Measurements from ENCODE around the gene ZNF546. TPM values are rescaled to one million over a fixed set of nuclear protein-coding genes. Genes with fewer than 3 reads are reported as not detected.
"Not testable (repeated sequence)": the region's sequence is repeated elsewhere in the genome, so short reads cannot be mapped to it uniquely, and the experiment has no call there.

The ZNF546 gene
- total RNA-seq, 1 experiment from 2014 or later = 4.8 TPM

DNA sequence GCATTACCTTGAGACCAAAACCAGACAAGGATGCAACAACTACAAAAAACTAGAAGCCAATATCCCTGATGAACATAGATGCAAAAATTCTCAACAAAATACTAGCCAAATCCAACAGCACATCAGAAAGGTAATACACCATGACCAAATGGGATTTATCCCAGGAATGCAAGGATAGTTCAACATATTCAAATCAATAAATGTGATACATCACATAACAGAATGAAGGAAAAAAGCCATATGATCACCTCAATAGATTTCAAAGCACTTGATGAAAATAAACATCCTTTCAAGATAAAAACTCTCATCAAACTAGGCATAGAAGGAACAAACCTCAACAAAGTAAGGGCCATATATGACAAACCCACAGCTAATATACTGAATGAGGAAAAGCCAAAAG lies 10.2 kb upstream of the ZNF546 start:
- DNase-seq (ENCODE audit: low read depth) = no peak

DNA sequence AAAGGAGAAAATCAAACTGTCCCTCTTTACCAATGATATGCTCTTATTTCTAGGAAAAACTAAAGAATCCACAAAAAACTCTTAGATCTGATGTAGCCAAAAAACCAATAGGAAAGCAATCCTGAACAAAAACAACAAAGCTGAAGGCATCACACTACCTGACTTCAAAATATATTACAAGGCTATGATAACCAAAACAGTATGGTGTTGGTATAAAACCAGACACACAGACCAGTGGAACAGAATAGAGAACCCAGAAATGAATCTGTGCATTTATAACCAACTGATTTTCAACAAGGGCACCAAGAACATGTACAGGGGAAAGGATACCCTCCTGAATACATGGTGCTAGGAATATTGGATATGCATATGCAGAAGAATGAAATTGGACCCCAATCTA lies 9.7 kb upstream of the ZNF546 start:
- no peak for DNase-seq (ENCODE audit: low read depth)

DNA sequence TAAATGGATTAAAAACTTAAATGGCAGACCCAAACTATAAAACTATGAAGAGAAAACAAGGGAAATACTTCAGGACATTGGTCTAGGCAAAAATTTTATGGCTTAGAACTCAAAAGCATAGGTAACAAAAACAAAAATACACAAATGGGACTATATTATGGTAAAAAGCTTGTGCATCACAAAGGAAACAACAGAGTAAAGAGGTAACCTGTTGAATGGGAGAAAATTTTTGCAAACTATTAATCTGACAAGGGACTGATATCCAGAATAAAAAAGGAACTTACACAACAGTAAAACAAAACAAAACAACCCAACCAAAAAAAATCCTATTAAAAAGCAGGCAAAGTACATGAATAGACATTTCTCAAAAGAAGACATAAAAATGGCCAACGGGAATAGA lies 9.3 kb upstream of the ZNF546 start:
- no peak for DNase-seq (ENCODE audit: low read depth)

DNA sequence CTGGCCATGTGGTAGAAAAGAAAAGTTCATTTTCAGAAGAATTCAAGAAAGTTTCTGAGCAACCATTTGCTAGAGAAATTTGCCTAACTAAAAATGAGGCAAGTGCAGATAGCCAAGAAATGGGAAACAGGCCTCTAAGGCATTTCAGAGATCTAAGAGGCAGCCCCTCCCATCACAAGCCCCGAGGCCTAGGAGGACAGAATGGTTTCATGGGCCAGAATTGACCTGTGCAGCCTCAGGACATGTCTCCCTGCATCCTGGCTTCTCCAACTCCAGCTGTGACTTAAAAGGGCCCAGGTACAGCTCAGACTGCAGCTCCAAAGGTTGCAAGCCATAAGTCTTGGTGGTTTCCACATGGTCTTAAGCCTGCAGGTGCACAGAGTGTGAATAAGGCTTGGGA lies 3.3 kb upstream of the ZNF546 start:
- no peak for DNase-seq (ENCODE audit: low read depth)

DNA sequence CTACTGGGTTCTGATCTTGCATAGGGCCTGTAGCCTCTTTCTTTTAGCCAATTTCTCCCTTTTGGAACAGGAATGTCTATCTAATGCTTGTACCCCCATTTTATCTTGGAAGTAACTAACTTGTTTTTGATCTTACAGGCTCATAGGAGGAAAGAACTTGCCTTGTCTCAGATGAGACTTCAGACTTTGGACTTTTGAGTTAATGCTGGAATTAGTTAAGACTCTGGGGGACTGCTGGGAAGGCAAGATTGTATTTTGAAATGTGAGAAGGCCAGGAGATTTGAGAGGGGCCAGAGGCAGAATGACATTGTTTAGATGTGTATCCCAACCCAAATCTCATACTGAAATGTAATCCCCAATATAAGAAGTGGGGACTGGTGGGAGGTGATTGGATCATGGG lies 2.5 kb upstream of the ZNF546 start:
- no peak for DNase-seq (ENCODE audit: low read depth)

DNA sequence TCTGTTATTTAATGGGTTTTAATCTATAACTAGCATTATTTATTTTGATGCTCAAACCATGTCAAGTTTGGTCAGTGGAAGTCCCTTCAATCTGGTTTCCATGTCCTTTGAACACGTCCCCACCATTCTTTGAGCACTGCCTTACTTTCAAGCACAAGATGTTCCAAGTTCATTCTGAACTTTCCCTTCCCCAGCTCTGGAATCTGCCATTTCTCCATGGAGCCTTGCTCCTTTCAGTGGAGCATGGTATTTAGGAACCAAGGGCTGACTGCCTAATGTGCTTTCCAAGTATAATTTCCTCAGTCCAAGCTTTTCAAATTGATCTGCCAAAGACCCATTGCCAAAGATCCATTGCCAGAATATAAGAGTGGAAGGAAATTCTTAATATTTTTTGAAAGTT lies 1.1 kb upstream of the ZNF546 start:
- no peak for DNase-seq (ENCODE audit: low read depth)

DNA sequence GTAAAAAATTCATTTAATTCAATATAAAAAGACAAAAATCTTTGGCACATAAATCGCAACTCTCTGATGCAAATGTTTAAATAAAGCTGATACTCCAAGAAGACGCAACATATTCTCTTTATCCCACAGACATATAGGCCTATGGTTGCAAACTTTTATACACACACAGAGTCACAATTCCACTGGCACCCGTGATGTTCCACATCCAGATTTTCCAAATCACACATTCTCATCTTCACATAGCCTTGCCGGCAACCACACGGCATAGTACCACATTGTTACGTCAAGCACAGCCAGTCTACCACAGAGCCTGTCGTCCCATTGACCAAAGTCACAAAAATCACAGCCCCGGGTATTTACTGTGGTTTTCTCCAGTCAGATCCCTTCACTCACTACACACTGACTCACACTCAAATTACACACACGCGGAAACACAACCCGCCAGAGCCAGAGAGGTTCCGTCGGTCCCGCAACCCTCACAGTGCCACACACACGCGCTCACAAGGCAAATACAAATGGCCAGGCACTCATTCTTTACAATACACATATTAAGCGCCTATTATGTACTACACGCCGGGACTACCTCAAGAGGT lies 546 bp upstream of the ZNF546 start:
- DNase-seq (ENCODE audit: low read depth) = peak; percentile 65

DNA sequence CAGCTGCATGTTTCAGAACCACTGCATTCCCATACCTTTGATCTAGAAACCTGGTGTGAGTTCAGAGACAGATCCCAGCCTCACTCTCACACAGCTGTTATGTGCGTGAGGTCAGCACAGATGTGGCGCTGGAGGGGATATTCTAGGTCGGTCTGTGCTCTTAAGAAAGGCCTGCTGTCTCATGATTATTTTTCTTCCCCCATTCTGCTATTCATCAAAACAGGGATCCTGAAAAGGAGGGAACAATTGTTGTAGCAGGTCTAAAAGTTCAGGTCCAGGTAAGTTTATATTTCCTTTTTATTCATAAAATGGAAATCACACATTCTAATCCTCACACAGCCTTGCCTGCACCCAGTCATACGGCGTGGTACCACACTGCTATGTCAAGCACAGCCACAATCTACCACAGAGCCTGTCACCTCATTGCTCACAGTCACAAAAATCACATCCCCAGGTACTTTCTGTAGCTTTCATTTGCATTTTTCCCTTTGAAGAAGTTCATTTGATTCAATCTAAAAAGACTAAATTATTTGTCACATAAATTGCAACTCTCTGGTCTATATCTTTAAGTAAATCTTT lies 867 bp downstream of the ZNF546 start:
- DNase-seq (ENCODE audit: low read depth) = no peak

DNA sequence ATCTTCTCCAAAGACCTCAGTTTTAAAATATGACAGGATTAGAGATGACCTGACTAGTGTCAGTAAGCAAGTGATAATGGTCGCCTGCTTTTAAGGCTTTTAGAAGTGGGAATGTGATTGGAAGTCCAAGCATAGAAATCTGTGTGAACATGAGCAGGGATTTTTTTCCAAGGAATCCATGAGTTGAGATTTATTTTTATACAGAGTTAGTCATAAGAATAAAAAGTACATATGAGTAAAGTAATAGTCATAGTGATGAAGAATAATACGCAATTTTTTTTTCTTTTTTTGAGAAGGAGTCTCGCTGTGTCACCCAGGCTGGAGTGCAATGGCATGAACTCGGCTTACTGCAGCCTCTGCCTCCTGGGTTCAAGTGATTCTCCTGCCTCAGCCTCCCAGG lies 1.6 kb downstream of the ZNF546 start:
- no peak for DNase-seq (ENCODE audit: low read depth)

DNA sequence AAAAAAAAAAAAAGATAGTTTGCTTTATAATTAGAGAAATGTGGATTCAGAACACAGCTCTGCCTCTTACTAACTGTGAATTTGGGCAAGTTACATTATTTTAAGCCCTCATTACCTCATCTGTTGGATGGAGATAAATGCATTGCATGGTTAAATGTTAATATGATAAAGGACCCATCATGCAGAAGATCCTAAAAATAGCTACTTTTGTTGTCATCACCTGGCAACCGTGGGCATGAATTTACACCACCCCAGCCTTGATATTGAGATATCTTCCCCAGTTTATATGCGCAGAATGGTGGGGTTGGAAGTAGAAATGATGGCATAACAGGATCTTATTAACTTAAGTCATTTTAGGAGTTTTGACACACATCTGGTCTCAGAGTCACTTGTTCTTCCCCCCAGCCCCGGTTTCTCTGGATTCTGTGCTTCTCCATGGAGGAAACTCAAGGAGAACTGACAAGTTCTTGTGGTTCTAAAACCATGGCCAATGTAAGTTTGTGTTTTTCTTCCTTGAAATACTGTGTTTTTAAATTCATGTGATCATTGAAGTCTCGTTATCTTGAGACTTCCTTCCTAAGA lies 8.9 kb downstream of the ZNF546 start:
- DNase-seq (ENCODE audit: low read depth) = no peak

DNA sequence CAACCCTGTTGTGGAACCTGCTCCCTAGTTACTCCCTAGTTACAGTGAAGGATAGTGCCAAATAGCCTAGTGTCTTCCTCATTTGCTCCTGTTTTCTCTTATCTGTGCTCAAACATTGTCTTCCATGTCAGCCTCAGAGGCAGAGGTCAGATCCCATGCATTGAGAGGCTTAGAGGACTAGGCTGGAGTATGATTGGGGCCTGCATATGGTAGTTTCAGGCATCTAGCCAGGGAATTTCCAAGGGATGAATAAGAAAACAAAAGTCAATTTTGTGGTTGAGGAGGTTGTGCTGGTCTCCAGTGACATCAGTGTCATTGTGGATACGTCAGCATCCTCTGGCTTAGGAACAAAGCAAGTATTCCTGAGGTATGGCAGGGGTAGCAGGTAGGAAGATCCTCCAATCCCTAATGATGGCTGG lies 9.4 kb downstream of the ZNF546 start:
- DNase-seq (ENCODE audit: low read depth) = peak; percentile 90

DNA sequence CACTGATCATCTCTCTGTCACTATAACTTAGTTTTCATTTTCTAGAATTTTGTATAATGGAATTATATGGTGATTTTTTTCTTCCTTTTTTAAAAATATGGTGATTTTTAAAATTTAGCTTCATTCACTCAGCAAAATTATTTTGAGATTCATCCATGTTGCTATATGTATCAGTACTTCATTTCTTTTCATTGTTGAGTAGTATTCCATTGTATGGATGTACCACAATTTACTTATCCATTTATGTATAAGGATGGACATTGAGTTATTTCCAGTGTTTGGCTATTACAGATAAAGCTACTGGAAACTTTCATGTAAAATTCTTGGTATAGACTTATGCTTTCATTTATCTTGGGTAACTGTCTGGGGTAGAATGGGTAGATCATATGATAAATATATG lies 12.8 kb downstream of the ZNF546 start:
- no peak for DNase-seq (ENCODE audit: low read depth)

DNA sequence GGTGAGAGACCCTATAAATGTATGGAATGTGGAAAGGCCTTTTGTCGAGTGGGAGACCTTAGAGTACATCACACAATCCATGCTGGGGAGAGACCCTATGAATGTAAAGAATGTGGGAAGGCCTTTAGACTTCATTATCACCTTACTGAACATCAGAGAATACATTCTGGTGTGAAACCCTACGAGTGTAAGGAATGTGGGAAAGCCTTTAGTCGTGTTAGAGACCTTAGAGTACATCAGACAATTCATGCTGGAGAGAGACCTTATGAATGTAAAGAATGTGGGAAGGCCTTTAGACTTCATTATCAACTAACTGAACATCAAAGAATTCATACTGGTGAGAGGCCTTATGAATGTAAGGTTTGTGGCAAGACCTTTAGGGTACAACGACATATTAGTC lies 17.1 kb downstream of the ZNF546 start:
- no peak for DNase-seq (ENCODE audit: low read depth)

DNA sequence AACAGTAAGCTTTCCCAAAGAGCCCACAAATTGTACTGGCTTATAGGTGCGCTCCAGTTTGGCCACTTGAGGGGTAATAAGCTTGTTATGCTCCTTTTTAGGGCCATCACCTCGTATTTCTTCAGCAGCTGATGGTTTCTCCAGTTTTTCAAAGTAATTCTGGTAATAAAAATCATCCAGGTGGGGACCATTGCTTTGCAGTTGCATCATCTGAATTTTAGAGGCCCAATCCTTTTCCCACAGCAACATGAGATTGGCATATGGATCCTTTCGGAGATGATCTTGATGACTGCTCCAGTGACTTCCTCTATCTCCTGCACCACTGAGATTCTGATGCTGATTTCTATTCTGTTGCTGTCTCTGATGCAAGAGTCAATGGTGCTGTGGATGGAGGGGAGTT lies 27.1 kb downstream of the ZNF546 start:
- DNase-seq (ENCODE audit: low read depth) = no peak

DNA sequence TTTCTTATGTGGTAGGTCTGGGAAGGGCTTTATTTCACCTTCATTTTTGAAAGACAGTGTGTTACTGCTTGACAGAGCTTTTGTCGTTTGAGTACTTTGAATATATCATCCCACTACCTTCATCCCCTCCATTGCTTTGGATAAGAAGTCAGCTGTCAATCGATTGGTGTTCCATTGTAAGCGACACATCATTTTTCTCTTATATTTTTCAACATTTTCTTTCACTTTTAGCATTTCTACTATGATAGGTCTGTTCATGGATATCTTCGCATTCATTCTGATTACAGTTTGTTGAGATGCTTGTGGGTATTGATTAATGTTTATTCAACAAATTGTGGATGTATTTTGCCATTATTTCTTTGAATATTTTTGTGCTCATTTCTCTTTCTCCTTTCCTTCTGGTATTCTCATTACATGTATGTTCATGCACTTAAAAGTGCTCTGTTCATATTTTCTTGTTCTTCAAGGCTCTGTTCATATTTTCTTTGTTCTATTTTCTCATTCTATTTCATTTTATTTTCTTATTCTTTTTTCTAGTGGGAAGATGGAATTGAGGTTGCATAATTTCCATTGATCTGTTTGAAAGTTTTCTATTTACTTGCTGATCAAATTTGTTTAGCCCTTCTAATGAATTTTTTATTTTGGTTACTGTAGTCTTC lies 29.2 kb downstream of the ZNF546 start:
- no peak for DNase-seq (ENCODE audit: low read depth)

DNA sequence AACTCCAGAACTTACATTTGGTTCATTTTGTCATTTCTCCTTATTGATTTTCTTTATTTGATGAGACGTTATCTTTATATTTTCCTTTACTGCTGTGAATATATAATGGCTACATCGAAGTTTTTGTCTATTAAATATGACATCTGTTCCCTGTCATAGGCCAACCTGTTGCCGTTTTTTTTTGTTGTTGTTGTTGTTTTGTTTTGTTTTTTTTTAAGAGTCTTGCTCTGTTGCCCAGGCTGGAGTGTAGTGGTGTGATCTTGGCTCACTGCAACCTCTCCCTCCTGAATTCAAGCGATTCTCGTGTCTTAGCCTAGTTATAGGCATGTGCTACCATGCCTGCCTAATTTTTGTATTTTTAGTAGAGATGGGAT lies 29.7 kb downstream of the ZNF546 start:
- DNase-seq (ENCODE audit: low read depth) = no peak

DNA sequence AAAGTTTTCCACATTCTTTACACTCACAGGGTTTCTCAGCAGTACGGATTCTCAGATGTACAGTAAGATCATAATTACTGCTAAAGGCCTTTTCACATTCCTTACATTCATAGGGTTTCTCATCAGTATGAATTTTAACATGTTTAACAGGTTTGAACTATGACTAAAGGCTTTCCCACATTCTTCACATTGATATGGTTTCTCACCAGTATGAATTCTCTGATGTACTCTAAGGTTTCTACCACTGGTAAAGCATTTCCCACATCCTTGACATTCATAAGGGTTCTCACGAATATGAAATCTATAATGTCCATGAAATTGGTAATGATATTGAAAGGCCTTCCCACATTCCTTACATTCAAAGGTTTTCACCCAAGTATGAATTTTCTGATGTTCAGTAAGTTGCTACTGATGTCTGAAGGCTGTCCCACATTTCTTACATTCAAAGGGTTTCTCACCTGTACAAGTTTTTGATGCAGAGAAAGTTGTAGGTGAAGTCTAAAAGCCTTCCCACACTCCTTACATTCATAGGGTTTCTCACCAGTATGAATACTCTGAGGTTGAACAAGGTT lies 37.2 kb downstream of the ZNF546 start:
- DNase-seq (ENCODE audit: low read depth) = no peak

DNA sequence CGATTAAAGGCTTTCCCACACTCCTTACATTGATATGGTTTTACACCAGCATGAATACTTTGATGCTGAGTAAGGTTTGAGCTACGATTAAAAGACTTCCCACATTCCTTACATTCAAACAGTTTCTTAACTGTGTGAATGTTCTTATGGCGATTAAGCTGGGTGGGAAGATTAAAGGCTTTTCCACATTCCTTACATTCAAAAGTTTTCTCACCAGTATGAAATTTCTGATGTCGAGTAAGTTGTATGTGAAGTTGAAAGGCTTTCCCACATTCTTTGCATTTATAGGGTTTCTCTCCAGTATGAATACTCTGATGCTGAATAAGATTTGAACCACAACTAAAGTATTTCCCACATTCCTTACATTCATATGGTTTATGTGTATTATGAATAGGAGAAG lies 39.1 kb downstream of the ZNF546 start:
- no peak for DNase-seq (ENCODE audit: low read depth)

DNA sequence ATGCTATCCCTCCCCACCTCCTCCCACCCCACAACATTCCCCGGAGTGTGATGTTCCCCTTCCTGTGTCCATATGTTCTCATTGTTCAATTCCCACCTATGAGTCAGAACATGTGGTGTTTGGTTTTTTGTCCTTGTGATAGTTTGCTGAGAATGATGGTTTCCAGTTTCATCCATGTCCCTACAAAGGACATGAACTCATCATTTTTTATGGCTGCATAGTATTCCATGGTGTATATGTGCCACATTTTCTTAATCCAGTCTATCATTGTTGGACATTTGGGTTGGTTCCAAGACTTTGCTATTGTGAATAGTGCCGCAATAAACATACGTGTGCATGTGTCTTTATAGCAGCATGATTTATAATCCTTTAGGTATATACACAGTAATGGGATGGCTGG lies 41.2 kb downstream of the ZNF546 start:
- not testable (repeated sequence) for DNase-seq (ENCODE audit: low read depth)

DNA sequence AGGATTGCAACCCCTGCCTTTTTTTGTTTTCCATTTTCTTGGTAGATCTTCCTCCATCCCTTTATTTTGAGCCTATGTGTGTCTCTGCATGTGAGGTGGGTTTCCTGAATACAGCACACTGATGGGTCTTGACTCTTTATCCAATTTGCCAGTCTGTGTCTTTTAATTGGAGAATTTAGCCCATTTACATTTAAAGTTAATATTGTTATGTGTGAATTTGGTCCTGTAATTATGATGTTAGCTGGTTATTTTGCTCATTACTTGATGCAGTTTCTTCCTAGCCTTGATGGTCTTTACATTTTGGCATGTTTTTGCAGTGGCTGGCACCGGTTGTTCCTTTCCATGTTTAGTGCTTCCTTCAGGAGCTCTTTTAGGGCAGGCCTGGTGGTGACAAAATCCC lies 44.9 kb downstream of the ZNF546 start:
- not testable (repeated sequence) for DNase-seq (ENCODE audit: low read depth)

DNA sequence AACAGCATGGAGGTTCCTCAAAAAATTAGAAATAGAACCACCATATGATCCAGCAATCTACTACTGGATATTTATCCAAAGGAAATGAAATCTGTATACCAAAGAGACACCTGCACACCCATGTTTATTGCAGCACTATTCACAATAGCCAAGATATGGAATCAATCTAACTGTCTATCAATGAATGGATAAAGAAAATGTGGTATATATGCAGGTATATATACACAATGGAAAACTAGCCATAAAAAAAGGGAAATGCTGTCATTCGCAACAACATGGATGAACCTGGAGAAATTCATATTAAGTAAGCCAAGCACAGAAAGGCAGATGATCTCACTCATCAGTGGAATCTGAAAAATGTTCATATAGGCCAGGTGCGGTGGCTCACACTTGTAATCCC lies 56.6 kb downstream of the ZNF546 start:
- no peak for DNase-seq (ENCODE audit: low read depth)

DNA sequence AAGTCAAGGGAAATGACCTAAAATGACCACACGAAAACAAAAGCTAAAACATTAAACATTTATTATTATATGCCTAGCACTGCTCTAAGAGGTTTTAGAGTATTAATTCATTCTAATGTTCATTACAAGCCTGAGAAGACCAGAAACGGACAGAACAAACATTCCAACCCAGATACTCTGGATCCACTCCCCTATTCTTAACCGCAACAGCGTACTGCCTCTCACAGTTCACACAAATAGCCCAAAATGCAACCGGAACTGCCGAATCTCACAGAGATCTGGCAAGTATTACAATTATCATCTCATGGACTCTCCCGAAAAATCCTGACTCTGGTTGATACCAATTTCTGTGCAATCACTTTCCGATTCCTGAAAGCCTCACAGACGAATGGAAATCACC lies 57.8 kb downstream of the ZNF546 start:
- no peak for DNase-seq (ENCODE audit: low read depth)

DNA sequence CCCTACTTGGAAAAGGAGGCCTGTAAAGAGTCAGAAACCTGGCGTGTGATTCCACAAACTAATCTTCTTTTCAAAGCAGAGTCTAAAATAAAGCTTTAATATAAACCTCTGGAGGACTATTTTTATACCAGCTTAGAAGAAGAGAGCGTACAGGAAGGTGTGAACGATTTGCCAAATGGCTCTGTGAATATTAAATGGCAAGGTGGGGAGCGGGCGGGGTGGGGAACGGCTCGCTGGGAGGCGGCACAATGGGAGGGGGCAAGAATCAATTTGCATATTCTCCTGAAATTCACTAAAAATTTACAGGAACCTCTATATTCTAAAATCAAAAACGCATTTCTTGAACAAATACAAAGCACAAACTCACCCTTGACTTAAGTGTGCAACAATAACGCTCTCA lies 58.2 kb downstream of the ZNF546 start:
- DNase-seq (ENCODE audit: low read depth) = no peak
